Measurements from ENCODE around the gene LDLRAD4. TPM values are rescaled to one million over a fixed set of nuclear protein-coding genes. Genes with fewer than 3 reads are reported as not detected.

The LDLRAD4 gene
- total and polyA plus RNA-seq, 8 donors: 14.1 to 26.6 (median 18.8) TPM

DNA sequence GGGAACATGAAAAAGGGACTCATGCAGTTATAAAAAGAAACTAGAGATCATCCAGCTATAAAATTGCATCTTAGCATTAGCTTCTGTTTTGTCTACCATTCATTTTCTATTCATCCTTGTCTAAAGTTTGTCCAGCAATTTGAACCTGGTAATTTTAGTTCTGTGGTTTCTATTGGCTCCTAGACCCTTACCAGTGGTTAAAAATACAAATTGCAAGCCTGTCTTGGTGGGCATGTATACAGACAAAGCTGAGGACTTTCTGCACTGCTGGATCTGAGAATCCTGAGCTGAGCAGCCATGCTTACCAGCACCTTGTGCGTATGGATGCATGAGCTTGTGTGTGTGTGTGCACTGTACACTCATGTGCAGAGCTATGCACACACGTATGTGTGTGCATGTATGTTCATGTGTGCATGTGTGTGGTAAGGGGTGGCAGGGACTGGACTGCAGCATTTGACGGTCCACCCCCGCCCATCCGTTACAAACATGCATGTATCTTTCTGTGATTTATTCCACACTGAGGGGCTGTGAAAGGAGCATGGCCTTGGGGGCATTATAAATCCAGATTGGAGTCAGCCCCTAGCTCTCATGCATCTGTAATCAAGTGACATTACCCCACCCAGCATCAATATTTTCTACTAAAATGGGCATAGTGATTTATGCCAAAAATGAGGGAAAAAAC lies 363.1 kb downstream of the LDLRAD4 start:
- ATAC-seq: no peak
- Histone ChIP-seq H3K4me3 (no peak overlapping the region), H3K4me1 (peaks cover 0 to 54% of the 10 kb centered on the region in 2 donors), H3K36me3 (no peaks in the 10 kb centered on the region), H3K27ac (no peak overlapping the region), H3K27me3 (no peaks in the 10 kb centered on the region), H3K9me3 (no peaks in the 10 kb centered on the region)
- TF ChIP-seq, protein P1, sequence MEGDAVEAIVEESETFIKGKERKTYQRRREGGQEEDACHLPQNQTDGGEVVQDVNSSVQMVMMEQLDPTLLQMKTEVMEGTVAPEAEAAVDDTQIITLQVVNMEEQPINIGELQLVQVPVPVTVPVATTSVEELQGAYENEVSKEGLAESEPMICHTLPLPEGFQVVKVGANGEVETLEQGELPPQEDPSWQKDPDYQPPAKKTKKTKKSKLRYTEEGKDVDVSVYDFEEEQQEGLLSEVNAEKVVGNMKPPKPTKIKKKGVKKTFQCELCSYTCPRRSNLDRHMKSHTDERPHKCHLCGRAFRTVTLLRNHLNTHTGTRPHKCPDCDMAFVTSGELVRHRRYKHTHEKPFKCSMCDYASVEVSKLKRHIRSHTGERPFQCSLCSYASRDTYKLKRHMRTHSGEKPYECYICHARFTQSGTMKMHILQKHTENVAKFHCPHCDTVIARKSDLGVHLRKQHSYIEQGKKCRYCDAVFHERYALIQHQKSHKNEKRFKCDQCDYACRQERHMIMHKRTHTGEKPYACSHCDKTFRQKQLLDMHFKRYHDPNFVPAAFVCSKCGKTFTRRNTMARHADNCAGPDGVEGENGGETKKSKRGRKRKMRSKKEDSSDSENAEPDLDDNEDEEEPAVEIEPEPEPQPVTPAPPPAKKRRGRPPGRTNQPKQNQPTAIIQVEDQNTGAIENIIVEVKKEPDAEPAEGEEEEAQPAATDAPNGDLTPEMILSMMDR (IDR thresholded peaks at IDR 0.05): no peak
- no peak for DNase-seq
- intact Hi-C loops (cut with DNase I): no loop called here

DNA sequence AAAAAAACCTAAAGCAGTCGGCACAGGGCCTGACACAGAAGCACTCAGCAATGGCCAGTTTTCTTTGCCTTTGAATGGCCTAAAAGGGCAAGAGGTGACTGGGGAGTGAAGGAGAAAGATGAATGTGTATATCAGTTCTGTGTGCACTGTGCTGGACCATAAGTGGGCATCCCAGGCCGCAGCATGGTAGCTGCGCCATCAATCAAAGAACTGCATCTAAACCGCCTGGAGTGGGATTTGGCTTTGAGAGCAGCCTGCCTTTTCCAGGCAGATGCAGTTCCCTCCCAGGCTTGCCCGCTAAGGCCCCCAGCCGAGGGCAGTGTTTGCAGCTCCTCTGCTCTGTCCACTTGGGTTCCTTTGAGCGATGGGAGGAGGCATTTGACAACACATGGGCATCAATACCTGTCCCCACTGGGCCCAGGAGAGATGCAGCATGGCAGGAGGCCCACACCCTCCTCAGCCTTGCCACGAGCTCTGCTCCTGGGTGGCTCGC lies 363.7 kb downstream of the LDLRAD4 start:
- Histone ChIP-seq H3K4me3 (no peak overlapping the region), H3K27ac (no peak overlapping the region), H3K4me1 (peaks cover 0 to 49% of the 10 kb centered on the region in 2 donors), H3K9me3 (no peaks in the 10 kb centered on the region), H3K36me3 (no peaks in the 10 kb centered on the region), H3K27me3 (no peaks in the 10 kb centered on the region)
- ATAC-seq (no peak), DNase-seq (no peak)
- intact Hi-C loops (cut with DNase I): no loop called here
- TF ChIP-seq, protein P1 (IDR thresholded peaks at IDR 0.05): no peak

DNA sequence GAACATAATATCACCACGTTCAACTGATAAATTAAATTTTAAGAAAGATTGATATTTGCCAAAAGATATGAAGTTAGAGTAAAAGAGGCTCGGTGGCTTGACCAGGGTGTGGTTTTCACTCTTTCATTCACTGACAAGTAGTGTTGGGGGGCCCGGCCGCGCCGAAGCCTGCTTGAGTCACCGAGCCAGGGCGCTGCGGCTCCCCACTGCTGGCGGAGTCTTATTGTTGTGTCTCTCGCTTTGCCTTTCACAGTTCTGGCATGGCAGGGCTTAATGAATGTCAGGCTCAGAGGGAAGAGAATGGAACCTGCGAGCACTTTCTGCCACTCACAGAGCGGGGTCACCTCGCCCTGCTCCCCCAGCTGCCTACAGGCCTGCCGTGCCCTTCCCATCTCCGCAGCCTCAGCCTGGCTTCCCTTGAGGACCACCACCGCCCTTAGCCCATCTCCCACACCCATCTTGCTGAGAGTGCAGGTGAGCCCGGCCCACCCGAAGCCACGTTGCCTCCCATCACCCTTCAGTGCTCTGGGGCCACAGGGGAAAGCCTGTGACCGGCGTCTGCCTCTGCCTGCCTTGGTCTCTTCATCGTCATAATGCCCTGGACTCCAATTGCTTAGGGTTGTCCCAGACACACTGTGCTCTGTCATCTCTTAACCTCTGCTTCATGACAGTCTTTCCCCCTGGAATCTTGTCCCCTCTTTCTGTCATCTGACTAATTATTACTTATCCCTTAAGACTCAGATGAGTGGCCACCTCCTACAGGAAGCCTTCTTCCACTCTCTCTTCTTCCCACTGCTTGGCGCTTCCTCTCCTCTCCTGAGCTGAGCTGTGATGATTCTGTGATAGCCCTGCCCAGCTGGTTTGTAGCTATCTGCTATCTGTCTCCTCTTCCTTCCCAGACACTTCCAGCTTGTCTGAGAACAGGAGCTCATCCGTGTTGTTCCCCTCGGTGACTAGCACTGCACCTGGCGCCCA lies 365.3 kb downstream of the LDLRAD4 start:
- no peaks in the 10 kb centered on the region for H3K36me3 ChIP-seq
- H3K27ac ChIP-seq: no peak overlapping the region
- no peaks in the 10 kb centered on the region for H3K9me3 ChIP-seq
- H3K27me3 ChIP-seq: no peaks in the 10 kb centered on the region
- no peak for DNase-seq
- intact Hi-C loops (cut with DNase I): no loop called here
- H3K4me1 ChIP-seq: peaks cover 0 to 34% of the 10 kb centered on the region in 2 donors
- no peak overlapping the region for H3K4me3 ChIP-seq
- TF ChIP-seq, protein P1 (IDR thresholded peaks at IDR 0.05): no peak
- ATAC-seq: no peak

DNA sequence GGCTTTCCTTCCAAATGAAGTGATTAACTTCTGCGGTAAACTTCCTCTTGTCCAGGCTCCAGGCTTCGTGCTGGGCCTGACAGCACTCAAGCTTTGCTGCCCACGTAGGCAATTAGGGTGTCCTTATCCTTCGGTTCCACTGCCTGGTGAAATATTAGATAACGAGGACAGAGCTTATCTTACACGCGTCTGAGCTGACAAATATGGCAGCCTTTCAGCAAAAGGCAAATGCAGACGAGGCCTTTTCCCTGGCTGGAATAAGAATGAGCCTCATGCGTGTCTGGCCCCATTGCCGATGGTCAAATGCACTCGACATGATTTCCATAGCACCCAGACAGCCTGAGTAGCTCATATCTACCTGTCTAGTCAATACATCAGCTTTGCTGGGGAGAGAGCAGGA lies 366.3 kb downstream of the LDLRAD4 start:
- no peak for DNase-seq
- TF ChIP-seq, protein P1 (IDR thresholded peaks at IDR 0.05): no peak
- ATAC-seq: no peak
- no peak overlapping the region for H3K27ac ChIP-seq
- H3K4me1 ChIP-seq: peaks cover 0 to 24% of the 10 kb centered on the region in 2 donors
- H3K9me3 ChIP-seq: no peaks in the 10 kb centered on the region
- intact Hi-C loops (cut with DNase I): no loop called here
- H3K36me3 ChIP-seq: no peaks in the 10 kb centered on the region
- H3K4me3 ChIP-seq: no peak overlapping the region
- no peaks in the 10 kb centered on the region for H3K27me3 ChIP-seq
